Progenitor cell of endocrine pancreas (in vitro differentiated cells): ENCODE results near the gene SORCS2. TPM values are rescaled to one million over a fixed set of nuclear protein-coding genes. Genes with fewer than 3 reads are reported as not detected.

Experiments
- DNase-seq: peaks from one replicate; pipeline ENCODE4 v3.0.0; 2021; ENCODE audit warnings: low spot score; ENCODE audit not compliant: unreplicated experiment
- H3K27ac Mint-ChIP-seq: 2 replicates; pipeline ENCODE4 v1.8.0; 2021; ENCODE audit warnings: mild to moderate bottlenecking, moderate library complexity, mixed read lengths
- H3K27me3 Mint-ChIP-seq: 2 replicates; pipeline ENCODE4 v1.8.0; 2021; ENCODE audit warnings: mixed read lengths
- H3K36me3 Mint-ChIP-seq: 2 replicates; pipeline ENCODE4 v1.8.0; 2022; ENCODE audit warnings: mixed read lengths; ENCODE audit not compliant: insufficient read depth
- H3K4me1 Mint-ChIP-seq: 2 replicates; pipeline ENCODE4 v1.8.0; 2021; ENCODE audit warnings: low read depth, mixed read lengths
- H3K4me3 Mint-ChIP-seq: 2 replicates; pipeline ENCODE4 v1.8.0; 2021; ENCODE audit warnings: low read depth, mild to moderate bottlenecking, moderate library complexity, mixed read lengths
- H3K9me3 Mint-ChIP-seq: 2 replicates; pipeline ENCODE4 v1.8.0; 2021; ENCODE audit warnings: low read depth, mixed read lengths
- CTCF ChIP-seq: fragments of 200-600 bp; sonication (generic); IDR thresholded peaks from one replicate; pipeline ENCODE4 v1.5.0; 2021; ENCODE audit warnings: antibody characterized with exemption, mild to moderate bottlenecking; ENCODE audit not compliant: unreplicated experiment
- total RNA-seq: library from RNA; stranded (reverse); gene quantifications from 2 replicates; pipeline ENCODE4 v1.2.1, GENCODE V29; 2021

Gene SORCS2
- total RNA-seq, 1 donor from 2014 or later: 2.2 TPM

GRCh38 chr4:7156761-7157488, 35.4 kb upstream of the SORCS2 start:
- peaks cover 9% of the 10 kb centered on the region for H3K27me3 Mint-ChIP-seq
- H3K4me1 Mint-ChIP-seq: peaks cover 36% of the 10 kb centered on the region
- H3K27ac Mint-ChIP-seq: no peak overlapping the region
- no peaks in the 10 kb centered on the region for H3K9me3 Mint-ChIP-seq
- no peaks in the 10 kb centered on the region for H3K36me3 Mint-ChIP-seq
- no peak overlapping the region for H3K4me3 Mint-ChIP-seq
- TF ChIP-seq CTCF: peak; percentile 54
- no peak for DNase-seq

GRCh38 chr4:7157666-7158065, 34.7 kb upstream of the SORCS2 start:
- no peak for TF ChIP-seq CTCF
- Mint-ChIP-seq H3K4me1 (peaks cover 37% of the 10 kb centered on the region), H3K9me3 (no peaks in the 10 kb centered on the region), H3K27me3 (peaks cover 9% of the 10 kb centered on the region), H3K27ac (peak overlapping the region; percentile 22), H3K4me3 (no peak overlapping the region), H3K36me3 (no peaks in the 10 kb centered on the region)
- no peak for DNase-seq

- H3K4me1 Mint-ChIP-seq: peaks cover 37% of the 10 kb centered on the region
- TF ChIP-seq CTCF: no peak
- H3K9me3 Mint-ChIP-seq: no peaks in the 10 kb centered on the region
- DNase-seq: no peak
- no peak overlapping the region for H3K4me3 Mint-ChIP-seq
- H3K27me3 Mint-ChIP-seq: peaks cover 5% of the 10 kb centered on the region
- peak overlapping the region; percentile 22 for H3K27ac Mint-ChIP-seq
- no peaks in the 10 kb centered on the region for H3K36me3 Mint-ChIP-seq
Observed at GRCh38 chr4:7158081-7158750, 34.1 kb upstream of the SORCS2 start.

- Mint-ChIP-seq H3K4me1 (peaks cover 37% of the 10 kb centered on the region), H3K27ac (no peak overlapping the region), H3K4me3 (no peak overlapping the region), H3K9me3 (no peaks in the 10 kb centered on the region), H3K27me3 (peaks cover 7% of the 10 kb centered on the region), H3K36me3 (no peaks in the 10 kb centered on the region)
- TF ChIP-seq CTCF: no peak
- no peak for DNase-seq
Observed at GRCh38 chr4:7158991-7159390, 33.3 kb upstream of the SORCS2 start.

- no peaks in the 10 kb centered on the region for H3K9me3 Mint-ChIP-seq
- H3K4me1 Mint-ChIP-seq: peaks cover 37% of the 10 kb centered on the region
- H3K27me3 Mint-ChIP-seq: peaks cover 9% of the 10 kb centered on the region
- no peak for TF ChIP-seq CTCF
- DNase-seq: no peak
- no peak overlapping the region for H3K4me3 Mint-ChIP-seq
- H3K36me3 Mint-ChIP-seq: no peaks in the 10 kb centered on the region
- H3K27ac Mint-ChIP-seq: peak overlapping the region; percentile 88
Observed at GRCh38 chr4:7159923-7160322, 32.4 kb upstream of the SORCS2 start.
